Central memory CD4-positive, alpha-beta T cell (primary cell): ENCODE measurements around the gene PPP1R9B.
A peak's percentile ranks its signal among the peaks of the same experiment; 100 is the strongest.

Experiments
- DNase-seq: peaks from one replicate; pipeline ENCODE4 v3.0.0; 2022

PPP1R9B gene

GRCh38 chr17:50122945-50123344, 27.5 kb downstream of the PPP1R9B start:
- no peak for DNase-seq

- no peak for DNase-seq
Measured at GRCh38 chr17:50120475-50121253, 29.8 kb downstream of the PPP1R9B start.

GRCh38 chr17:50118828-50119218, 31.7 kb downstream of the PPP1R9B start:
- DNase-seq = no peak

GRCh38 chr17:50118076-50118827, 32.2 kb downstream of the PPP1R9B start:
- no peak for DNase-seq

GRCh38 chr17:50117202-50118051, 33.0 kb downstream of the PPP1R9B start:
- DNase-seq = peak; percentile 56

GRCh38 chr17:50115756-50116155, 34.7 kb downstream of the PPP1R9B start:
- DNase-seq = no peak

- DNase-seq = no peak
Measured at GRCh38 chr17:50114849-50115357, 35.6 kb downstream of the PPP1R9B start.

GRCh38 chr17:50114401-50114800, 36.1 kb downstream of the PPP1R9B start:
- no peak for DNase-seq

- DNase-seq = no peak
Measured at GRCh38 chr17:50113624-50114320, 36.7 kb downstream of the PPP1R9B start.

GRCh38 chr17:50112694-50113093, 37.8 kb downstream of the PPP1R9B start:
- no peak for DNase-seq

GRCh38 chr17:50111673-50112655, 38.5 kb downstream of the PPP1R9B start:
- no peak for DNase-seq

- DNase-seq = no peak
Measured at GRCh38 chr17:50110591-50111349, 39.7 kb downstream of the PPP1R9B start.

GRCh38 chr17:50109785-50110184, 40.7 kb downstream of the PPP1R9B start:
- no peak for DNase-seq

- no peak for DNase-seq
Measured at GRCh38 chr17:50109207-50109606, 41.3 kb downstream of the PPP1R9B start.

GRCh38 chr17:50108556-50108955, 41.9 kb downstream of the PPP1R9B start:
- DNase-seq = no peak

GRCh38 chr17:50107790-50108414, 42.6 kb downstream of the PPP1R9B start:
- DNase-seq = no peak

GRCh38 chr17:50106393-50107131, 43.9 kb downstream of the PPP1R9B start:
- DNase-seq = no peak

GRCh38 chr17:50105811-50106210, 44.7 kb downstream of the PPP1R9B start:
- DNase-seq = no peak

- no peak for DNase-seq
Measured at GRCh38 chr17:50103941-50104340, 46.5 kb downstream of the PPP1R9B start.
